ENCODE data around the gene RAI2.
"Not testable (repeated sequence)": the region's sequence is repeated elsewhere in the genome, so short reads cannot be mapped to it uniquely, and the experiment has no call there.

RAI2 gene

DNA sequence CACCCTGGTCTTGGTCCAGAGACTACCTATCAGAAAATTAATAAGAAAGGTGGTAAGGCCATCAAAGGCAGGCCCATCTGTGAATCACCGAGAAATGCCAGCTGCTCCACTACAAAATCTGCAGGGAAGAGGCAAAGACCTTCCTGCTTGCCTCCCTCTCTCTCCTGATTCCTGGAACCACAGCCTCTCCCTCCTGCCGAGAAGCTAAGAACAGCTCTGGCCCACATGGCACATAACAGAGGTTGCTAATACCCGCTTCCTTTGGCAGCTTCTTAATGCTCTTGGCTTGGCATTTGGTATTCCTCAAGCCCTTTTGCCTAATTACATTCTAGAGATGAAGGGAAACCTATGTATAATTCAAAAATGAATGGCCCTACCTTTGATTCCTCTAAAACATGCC, 32.9 kb downstream of the RAI2 start:
- DNase-seq (ENCODE audit: low read depth), result no peak

DNA sequence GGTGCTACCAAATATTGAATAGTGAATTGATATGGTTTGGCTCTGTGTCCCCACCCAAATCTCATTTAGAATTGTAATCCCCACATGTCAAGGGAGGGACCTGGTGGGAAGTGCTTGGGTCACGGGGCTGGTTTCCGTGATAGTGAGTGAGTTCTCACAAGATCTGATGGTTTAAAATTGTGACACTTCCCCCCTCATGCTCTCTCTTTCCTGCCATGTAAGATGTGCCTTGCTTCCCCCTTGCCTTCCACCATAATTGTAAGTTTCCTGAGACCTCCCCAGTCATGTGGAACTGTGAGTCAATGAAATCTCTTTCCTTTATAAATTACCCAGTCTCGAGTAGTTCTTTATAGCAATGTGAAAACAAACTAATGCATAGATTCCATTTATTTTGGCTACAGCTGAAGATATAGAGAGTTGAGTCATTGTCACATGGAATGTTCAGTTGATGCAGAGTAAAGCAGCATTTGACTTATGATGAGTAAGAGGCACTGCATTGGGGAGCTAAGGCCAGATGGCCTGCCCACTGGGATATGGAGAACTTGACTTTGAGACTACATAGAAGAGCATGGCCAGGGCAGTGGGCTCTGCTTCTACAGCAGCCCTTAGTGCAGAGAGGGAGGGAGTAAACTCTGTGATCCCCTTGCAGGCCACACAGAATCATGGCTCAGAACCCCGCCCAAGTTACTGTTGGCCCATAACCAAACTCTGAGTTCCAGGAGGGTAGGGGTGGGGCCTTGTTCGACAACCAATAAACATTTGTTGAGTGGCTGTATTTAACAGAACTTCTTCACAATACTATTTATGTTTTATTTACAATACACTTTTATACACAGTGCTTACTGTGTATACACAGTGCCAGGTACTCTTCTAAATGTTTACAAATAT, 34.2 kb downstream of the RAI2 start:
- no peak for DNase-seq (ENCODE audit: low read depth)

DNA sequence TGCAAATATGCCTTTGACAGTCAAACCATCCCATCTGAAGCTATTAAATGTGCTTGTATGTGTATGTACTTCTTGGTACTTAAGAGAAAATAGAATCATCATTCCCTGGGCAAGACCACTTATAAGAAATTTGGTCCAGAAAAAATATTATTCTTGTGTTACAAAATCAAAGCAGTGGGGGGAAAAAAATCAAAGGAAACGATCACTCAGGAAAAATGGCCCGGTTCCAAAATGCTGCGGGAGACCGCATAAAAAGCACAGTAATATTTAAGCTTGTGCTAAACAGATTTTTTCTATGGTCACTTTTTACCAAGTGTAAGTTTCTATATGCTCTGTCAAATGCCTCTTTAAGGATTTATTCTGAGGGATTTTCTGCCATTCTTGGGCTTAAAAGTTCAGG, 36.1 kb downstream of the RAI2 start:
- no peak for DNase-seq (ENCODE audit: low read depth)

DNA sequence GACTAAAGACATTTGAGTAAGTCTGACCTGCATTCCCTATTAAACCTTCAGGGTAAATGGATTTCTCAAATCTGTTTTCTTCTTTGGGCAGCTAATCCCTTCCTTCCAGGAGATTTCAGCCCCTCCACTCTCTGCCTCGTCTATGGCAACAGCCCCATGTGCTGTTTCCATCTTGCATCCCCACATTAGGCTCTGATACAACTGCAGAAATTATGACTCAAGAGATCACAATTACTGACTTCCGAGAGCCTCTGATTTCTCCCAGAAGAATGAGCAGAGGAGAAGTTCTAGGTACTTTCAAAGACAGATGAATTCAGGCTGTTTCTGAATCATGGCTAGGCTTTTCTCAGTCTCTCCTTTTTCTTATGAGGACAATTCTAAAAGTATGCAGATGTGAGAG, 38.7 kb downstream of the RAI2 start:
- DNase-seq (ENCODE audit: low read depth), result no peak

DNA sequence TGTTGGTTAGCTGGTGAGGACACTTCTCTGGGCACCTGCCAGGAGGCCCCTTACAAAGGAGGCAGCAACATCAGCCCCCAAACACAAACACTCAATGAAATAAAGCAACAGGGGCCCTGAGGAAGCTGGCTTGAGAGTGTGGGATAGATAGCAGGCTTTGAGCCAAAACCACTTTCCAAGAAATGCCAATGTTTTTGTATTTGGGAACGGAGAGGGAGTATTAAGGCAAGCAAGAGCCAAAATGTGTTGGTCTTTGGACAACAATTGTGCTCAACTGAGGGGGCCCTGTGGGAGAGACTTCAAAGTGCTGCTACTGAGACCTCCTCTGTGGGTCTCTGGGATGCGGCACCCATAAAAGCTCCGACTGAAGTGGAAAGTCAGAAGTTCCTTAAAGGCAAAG, 41.0 kb downstream of the RAI2 start:
- no peak for DNase-seq (ENCODE audit: low read depth)

DNA sequence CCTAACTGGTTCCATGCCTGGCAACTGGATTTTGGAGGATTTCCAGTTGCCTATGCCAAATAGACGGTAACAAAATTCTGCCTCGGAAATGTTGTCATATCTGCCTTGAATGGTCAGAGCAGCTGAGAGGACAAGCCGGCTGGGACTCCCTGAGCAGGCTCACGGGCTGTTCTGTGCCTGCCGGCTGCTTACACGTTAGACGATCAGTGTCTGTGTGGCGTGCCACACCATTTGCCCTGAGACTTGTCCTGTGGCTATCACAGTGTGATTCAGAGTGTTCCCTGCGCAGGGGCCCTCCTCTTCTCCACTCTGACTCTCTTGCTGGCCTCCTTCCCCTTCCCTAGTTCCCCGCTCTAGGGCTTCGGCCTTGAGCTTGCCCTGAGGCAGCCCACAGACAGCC, 42.4 kb downstream of the RAI2 start:
- DNase-seq (ENCODE audit: low read depth), result no peak

DNA sequence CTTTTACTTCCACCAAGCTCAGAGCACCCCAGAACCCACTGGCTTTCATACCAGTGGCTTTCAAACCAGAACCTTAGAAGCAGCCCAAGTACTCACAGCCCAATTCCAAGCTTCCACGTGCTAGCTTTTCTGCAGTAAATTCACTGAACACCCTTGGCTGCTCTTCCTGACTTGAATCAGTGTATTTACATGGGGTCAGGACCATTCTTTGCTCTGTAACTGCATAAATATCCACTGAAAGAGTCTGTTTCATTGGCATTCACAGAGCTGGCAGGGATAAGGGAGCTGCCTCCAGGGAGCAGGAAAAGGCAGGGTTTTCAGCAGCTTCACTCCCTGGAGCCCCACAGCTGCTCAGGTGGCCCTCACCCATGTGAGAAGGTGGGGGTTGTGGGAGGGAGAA, 43.8 kb downstream of the RAI2 start:
- no peak for DNase-seq (ENCODE audit: low read depth)

DNA sequence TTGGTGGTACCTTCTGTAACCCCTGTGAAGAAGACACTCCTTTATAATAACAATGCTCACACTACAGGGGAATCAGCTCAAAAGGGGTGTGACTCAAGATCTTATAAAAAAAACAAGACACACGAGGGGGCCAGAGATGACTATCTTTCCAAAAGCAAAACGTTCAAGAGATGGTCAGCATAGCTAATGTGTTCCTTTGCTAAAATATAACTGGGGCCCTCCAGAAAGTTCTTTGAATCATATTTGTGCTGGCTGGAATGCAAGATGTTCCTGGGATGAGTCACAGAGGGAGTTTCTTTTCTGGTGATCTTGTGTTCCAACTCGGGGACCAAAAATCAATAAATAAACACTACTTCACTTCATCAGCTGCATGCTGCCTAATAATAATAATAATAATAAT, 46.5 kb downstream of the RAI2 start:
- DNase-seq (ENCODE audit: low read depth), result peak; percentile 22

DNA sequence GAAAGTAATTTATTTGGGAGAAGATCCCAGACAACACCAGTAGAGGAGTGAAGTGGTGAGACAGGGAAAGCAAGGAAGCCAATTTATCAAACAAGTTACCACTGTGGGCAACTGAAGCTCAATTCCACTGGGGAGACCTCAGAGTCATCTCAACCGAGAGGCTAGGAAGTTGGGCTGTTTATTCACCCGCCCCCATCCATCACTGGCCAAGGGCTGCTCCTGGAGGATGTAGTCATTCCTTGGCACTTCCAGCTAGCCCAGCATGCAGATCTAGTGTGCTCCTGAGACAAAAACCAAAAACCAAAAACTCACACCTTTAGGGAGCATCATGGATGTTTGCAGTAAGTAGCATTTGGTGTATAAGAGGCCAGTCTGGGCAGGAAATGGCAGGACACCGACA, 47.0 kb downstream of the RAI2 start:
- no peak for DNase-seq (ENCODE audit: low read depth)

DNA sequence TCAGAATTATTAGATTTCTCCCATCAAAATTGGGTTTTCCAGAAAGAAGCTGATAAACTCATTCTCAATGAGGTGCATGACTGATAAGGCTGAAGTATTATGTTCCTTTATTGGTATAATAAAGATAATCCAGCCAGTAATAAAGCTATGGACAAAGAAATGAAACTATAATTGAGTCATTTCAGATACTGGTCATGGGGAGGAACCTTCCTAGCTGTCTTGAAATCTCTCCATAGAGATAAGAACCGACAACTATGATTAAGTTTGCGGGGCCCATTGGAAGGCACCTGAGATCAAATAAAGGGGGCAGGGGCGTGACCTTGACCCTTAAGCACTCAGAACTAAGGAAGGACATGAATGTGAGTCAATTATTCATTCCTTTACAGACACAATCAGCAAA, 47.8 kb downstream of the RAI2 start:
- no peak for DNase-seq (ENCODE audit: low read depth)

DNA sequence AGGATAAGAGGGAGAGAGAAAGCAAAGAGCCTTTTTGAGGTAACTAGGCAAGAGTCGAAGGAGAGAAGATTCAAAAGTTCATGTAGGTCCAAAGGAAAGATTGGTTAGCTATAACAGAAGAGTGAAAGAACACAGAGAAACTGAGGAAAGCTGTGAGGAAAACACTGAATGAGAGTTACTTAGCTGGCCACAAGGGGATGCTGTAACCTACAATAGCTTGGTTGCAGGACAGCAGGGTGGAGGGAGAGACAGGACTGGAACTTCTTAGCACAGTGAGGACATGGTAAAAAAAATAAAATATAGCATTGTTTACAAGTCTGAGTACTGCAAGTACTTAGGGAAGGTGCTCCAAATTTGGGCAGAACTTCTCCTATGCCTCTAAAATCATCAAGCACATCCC, 48.3 kb downstream of the RAI2 start:
- DNase-seq (ENCODE audit: low read depth), result peak; percentile 6

DNA sequence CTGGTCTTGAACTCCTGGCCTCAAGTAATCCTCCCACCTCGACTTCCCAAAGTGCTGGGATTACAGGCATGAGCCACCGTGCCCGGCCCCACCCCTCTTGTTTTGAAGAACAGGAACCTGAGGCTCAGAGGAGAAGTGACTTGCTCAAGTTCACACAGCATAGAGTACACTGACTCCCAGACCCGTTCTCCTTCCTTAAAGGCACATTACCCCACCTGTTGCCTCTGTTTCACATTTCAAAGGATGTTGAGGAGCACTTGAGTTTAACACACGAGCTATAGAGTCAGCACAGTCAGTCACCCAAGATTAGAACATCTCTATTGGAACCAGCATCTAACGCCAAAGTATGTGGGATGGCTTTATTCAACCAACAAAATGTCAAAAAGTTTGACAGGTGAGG, 51.1 kb downstream of the RAI2 start:
- no peak for DNase-seq (ENCODE audit: low read depth)

DNA sequence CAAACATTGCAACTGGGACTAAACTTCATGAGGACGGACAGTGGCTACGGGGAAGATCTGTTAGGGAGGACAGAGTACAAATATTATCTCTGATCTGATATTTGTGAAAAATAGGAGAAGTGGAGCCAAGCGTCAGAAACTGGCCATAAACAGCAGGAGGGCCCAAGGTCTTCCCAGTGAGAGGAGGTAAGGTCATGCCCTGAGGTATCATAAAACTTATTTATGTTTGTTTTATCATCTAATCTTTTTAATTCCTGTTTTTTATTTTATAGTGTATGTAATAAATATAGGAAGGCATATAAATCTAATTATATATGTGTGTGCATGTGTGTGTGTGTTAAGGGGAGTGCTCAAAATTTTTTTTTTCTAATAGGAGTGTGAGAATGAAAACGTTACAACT, 51.8 kb downstream of the RAI2 start:
- DNase-seq (ENCODE audit: low read depth), result no peak

DNA sequence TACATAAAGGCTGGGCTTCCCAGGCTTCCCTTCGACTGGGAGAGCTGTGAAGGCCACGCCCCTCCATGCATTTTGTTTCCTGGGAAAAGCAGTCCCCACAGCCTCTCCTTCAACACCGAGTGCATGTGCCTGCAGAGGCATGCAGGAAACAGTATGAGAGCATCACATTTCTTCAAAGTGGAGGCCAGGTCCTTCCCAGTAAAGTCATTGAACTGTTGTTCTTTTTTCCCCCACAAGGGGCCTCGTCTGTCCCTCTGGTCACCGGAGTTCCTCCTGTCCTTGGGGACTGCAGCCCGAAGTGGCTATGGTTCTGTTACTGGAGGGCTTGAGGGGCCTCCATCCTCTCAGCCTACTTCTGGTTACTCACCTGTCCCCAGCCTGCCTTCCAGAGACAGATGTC, 56.0 kb downstream of the RAI2 start:
- no peak for DNase-seq (ENCODE audit: low read depth)

DNA sequence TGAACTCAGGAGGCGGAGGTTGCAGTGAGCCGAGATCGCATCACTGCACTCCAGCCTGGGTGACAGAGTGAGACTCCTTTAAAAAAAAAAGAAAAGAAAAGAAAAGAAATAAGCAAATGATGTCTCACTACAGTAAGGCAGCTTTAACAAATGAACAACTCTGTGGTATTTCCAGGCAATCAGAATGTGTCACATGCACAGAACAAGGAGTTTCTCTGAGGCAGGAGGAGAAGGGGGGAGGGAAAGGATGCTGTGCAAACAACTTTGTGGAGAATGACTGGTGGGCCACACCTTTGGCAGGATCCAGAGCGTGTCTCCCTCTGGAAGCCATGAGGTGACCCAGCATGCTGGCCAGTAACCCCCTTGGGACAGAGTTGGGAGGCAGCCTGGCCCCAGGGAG, 57.6 kb downstream of the RAI2 start:
- no peak for DNase-seq (ENCODE audit: low read depth)

DNA sequence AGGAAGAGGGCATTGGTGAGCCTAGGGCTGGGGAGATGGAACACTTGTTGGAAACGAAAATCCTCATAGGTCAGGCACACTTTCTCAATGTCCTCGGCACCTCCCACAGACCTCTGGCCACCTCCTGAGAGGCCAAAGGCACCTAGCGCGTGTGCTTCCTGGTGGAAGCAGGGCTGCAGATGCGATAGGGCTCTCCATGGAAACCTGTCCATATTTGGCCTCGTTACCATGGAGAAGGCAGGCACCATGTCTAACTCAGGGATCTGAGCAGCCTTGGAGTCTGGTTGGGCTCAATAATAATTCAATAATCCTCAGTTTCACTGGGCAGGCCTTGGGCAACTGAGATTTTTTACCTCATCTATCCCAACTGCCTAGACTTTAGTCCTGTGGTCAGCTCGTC, 58.3 kb downstream of the RAI2 start:
- no peak for DNase-seq (ENCODE audit: low read depth)

DNA sequence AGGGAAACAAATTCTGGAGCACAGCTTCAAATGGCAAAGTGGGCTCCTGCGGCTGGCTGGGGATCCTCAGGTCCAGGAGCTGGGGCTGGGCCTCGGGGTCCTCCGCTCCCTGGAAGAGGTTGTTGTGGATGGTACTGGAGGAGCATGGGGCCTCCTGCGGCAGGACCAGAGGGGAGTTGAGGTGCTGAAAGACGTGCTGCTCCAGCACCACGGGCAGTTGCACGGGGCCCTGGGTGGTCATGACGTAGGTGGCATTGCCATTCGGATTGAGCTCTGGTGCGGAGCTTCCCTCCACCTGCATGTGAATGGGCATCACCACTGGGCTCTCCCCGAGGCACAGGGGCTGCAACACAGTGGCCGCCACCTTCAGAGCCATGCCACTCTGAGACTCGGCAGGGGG, 59.7 kb downstream of the RAI2 start:
- no peak for DNase-seq (ENCODE audit: low read depth)

DNA sequence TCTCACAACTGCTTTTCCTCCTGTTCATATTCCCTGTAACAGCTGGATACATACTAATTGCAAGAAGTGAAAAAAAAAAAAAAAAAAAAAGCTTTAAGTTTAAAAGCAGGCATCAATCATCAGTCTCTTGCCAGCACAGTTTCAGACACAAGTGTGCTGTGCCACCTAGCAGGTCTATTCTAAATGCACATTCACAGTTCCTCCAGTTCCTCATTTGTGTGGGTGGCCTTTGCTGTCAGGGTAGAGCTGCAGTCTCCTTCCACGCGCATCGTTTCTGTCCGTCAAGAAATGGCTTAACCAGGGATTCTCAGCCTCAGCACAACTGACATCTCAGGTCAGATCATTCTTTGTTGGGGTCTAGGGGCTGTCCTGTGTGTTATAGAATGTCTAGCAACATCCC, 62.2 kb downstream of the RAI2 start:
- DNase-seq (ENCODE audit: low read depth), result no peak

DNA sequence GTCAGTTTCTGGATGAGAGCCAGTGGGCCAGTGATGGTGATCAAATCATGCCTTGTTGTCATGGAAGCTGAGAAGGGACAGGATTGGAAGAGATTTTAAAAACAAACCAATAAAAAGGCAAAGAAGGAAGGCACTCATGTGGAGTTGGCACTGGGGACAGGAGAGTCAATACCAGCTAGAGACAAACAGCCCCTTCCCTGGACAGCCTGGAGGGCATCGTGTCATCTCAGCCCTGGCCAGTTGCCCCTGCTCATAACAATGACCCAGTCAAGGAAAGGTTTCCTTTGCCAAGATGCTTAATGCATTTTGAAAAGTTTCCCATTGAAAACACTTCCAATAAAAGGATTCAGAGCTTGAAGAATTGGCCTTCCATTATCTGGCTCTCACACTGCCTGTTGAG, 68.3 kb downstream of the RAI2 start:
- DNase-seq (ENCODE audit: low read depth), result no peak

DNA sequence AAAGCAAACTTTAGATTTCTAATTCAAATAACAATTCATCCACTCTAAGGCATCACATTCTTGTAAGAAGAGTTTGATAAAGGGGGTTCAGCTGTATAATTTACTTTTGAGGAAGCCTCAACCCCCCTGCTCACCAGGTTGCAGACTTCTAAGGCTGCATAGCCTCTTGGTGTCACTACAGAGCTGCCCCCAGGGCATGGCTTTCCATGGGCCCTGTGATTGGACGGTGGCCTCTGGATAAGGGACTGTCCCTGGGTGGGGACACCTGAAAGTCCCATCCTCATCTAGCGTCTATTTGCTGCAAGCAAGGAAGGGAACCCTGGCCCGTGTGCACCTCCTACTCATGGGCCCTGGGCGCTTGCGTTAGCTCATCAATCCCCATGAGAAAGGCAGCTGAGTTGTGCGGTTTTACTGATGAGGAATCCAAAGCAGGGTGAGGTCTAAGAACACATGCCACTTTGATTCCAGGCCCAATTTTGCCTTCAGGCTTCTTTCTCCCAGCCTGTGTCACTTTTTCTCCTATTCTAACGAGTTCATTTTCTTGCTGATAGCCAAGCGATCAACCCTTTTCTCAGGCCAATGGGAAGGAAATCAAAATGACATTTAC, 72.0 kb downstream of the RAI2 start:
- no peak for DNase-seq (ENCODE audit: low read depth)

DNA sequence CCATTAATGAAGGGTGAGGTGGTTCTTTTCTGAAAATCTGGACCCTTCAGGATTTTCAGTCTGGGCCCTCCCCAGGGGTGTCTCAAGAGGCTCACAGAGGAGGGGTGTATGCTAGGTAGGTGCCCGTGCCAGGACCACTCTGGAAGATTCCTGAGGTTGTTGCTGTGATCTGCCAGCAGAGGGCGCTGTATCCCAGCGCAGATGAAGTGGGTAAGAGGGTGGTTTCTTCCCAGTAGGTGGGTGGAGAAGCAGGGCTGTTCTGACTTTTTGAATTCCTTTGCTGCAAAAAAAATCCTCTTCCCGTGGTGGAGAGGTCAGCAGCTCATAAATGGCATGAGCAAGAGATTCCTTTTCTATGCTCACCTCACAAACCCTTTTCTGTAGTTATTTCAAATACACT, 72.7 kb downstream of the RAI2 start:
- DNase-seq (ENCODE audit: low read depth), result peak; percentile 15

DNA sequence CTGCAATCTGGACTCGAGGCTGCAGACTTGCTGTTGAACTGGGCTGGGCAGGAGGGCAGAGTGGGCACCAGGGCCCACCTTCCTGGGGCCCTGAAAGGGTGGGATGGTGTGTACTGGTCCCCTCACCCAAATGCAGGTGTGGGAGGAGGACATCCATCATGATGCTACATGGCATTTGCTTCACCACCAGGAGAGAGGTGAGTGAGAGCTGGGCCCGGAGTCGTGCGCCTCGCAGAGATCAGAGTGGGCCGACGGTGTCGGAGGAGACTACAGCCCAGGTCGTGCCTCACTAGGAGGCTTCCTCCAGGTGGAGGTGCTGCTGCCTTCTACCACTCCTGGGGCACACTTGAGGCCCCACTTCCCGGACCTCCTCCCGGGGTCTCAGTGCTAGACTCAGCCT, 73.5 kb downstream of the RAI2 start:
- DNase-seq (ENCODE audit: low read depth), result no peak

DNA sequence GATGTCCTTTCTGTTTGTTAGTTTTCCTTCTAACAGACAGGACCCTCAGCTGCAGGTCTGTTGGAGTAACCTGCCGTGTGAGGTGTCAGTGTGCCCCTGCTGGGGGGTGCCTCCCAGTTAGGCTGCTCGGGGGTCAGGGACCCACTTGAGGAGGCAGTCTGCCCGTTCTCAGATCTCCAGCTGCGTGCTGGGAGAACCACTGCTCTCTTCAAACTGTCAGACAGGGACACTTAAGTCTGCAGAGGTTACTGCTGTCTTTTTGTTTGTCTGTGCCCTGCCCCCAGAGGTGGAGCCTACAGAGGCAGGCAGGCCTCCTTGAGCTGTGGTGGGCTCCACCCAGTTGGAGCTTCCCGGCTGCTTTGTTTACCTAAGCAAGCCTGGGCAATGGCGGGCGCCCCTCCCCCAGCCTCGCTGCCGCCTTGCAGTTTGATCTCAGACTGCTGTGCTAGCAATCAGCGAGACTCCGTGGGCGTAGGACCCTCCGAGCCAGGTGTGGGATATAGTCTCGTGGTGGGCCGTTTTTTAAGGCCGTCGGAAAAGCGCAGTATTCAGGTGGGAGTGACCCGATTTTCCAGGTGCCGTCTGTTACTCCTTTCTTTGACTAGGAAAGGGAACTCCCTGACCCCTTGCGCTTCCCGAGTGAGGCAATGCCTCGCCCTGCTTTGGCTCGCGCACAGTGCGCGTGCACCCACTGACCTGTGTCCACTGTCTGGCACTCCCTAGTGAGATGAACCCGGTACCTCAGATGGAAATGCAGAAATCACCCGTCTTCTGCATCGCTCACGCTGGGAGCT, 74.3 kb downstream of the RAI2 start:
- DNase-seq (ENCODE audit: low read depth), result not testable (repeated sequence)
